ENCODE measurements around the gene TRIM2.

The TRIM2 gene

GRCh38 chr4:153261914-153262313, 57.7 kb downstream of the TRIM2 start:
- DNase-seq (ENCODE audit: low read depth) = no peak
- no peak overlapping the region for H3K4me3 ChIP-seq (ENCODE audit: low read depth, low read length)
- TF ChIP-seq CTCF (IDR thresholded peaks at IDR 0.05; ENCODE audit: insufficient read depth, low read depth, low read length, missing control alignments) = no peak

GRCh38 chr4:153265306-153266047, 61.2 kb downstream of the TRIM2 start:
- TF ChIP-seq CTCF (IDR thresholded peaks at IDR 0.05; ENCODE audit: insufficient read depth, low read depth, low read length, missing control alignments) = no peak
- H3K4me3 ChIP-seq (ENCODE audit: low read depth, low read length) = no peak overlapping the region
- no peak for DNase-seq (ENCODE audit: low read depth)

- TF ChIP-seq CTCF (IDR thresholded peaks at IDR 0.05; ENCODE audit: insufficient read depth, low read depth, low read length, missing control alignments) = no peak
- no peak for DNase-seq (ENCODE audit: low read depth)
- H3K4me3 ChIP-seq (ENCODE audit: low read depth, low read length) = no peak overlapping the region
Measured at GRCh38 chr4:153266988-153267387, 62.7 kb downstream of the TRIM2 start.

- no peak for TF ChIP-seq CTCF (IDR thresholded peaks at IDR 0.05; ENCODE audit: insufficient read depth, low read depth, low read length, missing control alignments)
- no peak overlapping the region for H3K4me3 ChIP-seq (ENCODE audit: low read depth, low read length)
- no peak for DNase-seq (ENCODE audit: low read depth)
Measured at GRCh38 chr4:153267890-153268289, 63.6 kb downstream of the TRIM2 start.

- no peak for TF ChIP-seq CTCF (IDR thresholded peaks at IDR 0.05; ENCODE audit: insufficient read depth, low read depth, low read length, missing control alignments)
- DNase-seq (ENCODE audit: low read depth) = no peak
- H3K4me3 ChIP-seq (ENCODE audit: low read depth, low read length) = no peak overlapping the region
Measured at GRCh38 chr4:153268295-153268694, 64.1 kb downstream of the TRIM2 start.

- no peak for TF ChIP-seq CTCF (IDR thresholded peaks at IDR 0.05; ENCODE audit: insufficient read depth, low read depth, low read length, missing control alignments)
- DNase-seq (ENCODE audit: low read depth) = no peak
Measured at GRCh38 chr4:153269218-153269990, 65.2 kb downstream of the TRIM2 start.

More at GRCh38 chr4:153269218-153269990, 65.2 kb downstream of the TRIM2 start:
- no peak overlapping the region for H3K4me3 ChIP-seq (ENCODE audit: low read depth, low read length)
